Breast epithelium (tissue), 3 donors: Measurements from ENCODE around the gene TRAF3IP1.

ENCODE experiments used
- POLR2A ChIP-seq: fragments of 450-650 bp; IDR thresholded peaks from one replicate; pipeline ENCODE4 v1.6.1; 2016; ENCODE audit warnings: antibody characterized with exemption, mild to moderate bottlenecking, moderate library complexity
- POLR2AphosphoS5 ChIP-seq, 3 donors: sonication (generic); formaldehyde crosslinking; IDR thresholded peaks; one replicate each; pipeline ENCODE4 v1.6.1; 2017; ENCODE audit warnings: antibody characterized with exemption in 3 of 3
- TF ChIP-seq, protein P1 (sequence below), 3 donors: fragments of 450-650 bp; IDR thresholded peaks; one replicate each; pipeline ENCODE4 v1.5.1; 2016 to 2017; ENCODE audit warnings: antibody characterized with exemption in 3 of 3, mild to moderate bottlenecking in 3 of 3, moderate library complexity in 3 of 3

DNA sequence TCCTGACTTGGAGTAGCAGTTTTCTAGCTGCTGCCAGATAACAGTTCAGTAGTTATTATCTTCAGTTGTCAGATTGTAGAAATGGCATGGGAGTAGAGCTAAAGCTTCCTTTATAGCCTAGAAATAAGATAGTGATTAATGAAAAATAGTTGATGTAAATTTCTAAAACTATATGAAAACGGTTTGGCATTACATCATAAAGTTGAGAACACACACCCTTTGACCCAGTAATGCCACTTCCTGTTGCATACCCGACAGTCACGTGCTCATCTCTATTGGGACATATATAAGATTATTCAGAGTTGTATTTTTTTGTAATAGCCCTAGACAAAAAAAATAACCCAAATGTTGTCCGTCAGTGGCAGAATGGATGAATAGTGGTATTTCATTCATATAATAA lies 67.0 kb downstream of the TRAF3IP1 start:
- TF ChIP-seq, protein P1, sequence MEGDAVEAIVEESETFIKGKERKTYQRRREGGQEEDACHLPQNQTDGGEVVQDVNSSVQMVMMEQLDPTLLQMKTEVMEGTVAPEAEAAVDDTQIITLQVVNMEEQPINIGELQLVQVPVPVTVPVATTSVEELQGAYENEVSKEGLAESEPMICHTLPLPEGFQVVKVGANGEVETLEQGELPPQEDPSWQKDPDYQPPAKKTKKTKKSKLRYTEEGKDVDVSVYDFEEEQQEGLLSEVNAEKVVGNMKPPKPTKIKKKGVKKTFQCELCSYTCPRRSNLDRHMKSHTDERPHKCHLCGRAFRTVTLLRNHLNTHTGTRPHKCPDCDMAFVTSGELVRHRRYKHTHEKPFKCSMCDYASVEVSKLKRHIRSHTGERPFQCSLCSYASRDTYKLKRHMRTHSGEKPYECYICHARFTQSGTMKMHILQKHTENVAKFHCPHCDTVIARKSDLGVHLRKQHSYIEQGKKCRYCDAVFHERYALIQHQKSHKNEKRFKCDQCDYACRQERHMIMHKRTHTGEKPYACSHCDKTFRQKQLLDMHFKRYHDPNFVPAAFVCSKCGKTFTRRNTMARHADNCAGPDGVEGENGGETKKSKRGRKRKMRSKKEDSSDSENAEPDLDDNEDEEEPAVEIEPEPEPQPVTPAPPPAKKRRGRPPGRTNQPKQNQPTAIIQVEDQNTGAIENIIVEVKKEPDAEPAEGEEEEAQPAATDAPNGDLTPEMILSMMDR (IDR thresholded peaks at IDR 0.05): no peak
- no peak for TF ChIP-seq POLR2A
- no peak for TF ChIP-seq POLR2AphosphoS5 (IDR thresholded peaks at IDR 0.05)
